Measurements from ENCODE around the gene FOXO4.

Gene FOXO4

GRCh38 chrX:71067089-71067488 is 28.6 kb upstream of the FOXO4 start:
- no peak for TF ChIP-seq CTCF (IDR thresholded peaks at IDR 0.05; ENCODE audit: insufficient read depth, low read depth, low read length, missing control alignments)
- DNase-seq (ENCODE audit: low read depth) = no peak
- peak overlapping the region; percentile 71 for H3K4me3 ChIP-seq (ENCODE audit: low read depth, low read length)

- peak overlapping the region; percentile 71 for H3K4me3 ChIP-seq (ENCODE audit: low read depth, low read length)
- DNase-seq (ENCODE audit: low read depth) = no peak
- TF ChIP-seq CTCF (IDR thresholded peaks at IDR 0.05; ENCODE audit: insufficient read depth, low read depth, low read length, missing control alignments) = no peak
Observed at GRCh38 chrX:71067712-71068043, 28.0 kb upstream of the FOXO4 start.

GRCh38 chrX:71068044-71068918 is 27.4 kb upstream of the FOXO4 start, which contains the start of gene SNX12:
SNX12 (minus strand) TSS chrX:71068334; CDS start chrX:71068306, 28 bp downstream.
- TF ChIP-seq CTCF (IDR thresholded peaks at IDR 0.05; ENCODE audit: insufficient read depth, low read depth, low read length, missing control alignments) = no peak
- H3K4me3 ChIP-seq (ENCODE audit: low read depth, low read length) = peak within 1 kb of the TSS; percentile 76
- peak; percentile 96 for DNase-seq (ENCODE audit: low read depth)

GRCh38 chrX:71070531-71070930 is 25.1 kb upstream of the FOXO4 start:
- H3K4me3 ChIP-seq (ENCODE audit: low read depth, low read length) = no peak overlapping the region
- no peak for TF ChIP-seq CTCF (IDR thresholded peaks at IDR 0.05; ENCODE audit: insufficient read depth, low read depth, low read length, missing control alignments)
- no peak for DNase-seq (ENCODE audit: low read depth)

GRCh38 chrX:71081330-71082123 is 14.1 kb upstream of the FOXO4 start:
- H3K4me3 ChIP-seq (ENCODE audit: low read depth, low read length) = no peak overlapping the region
- no peak for TF ChIP-seq CTCF (IDR thresholded peaks at IDR 0.05; ENCODE audit: insufficient read depth, low read depth, low read length, missing control alignments)
- DNase-seq (ENCODE audit: low read depth) = no peak

GRCh38 chrX:71082124-71082647 is 13.5 kb upstream of the FOXO4 start:
- DNase-seq (ENCODE audit: low read depth) = no peak
- no peak overlapping the region for H3K4me3 ChIP-seq (ENCODE audit: low read depth, low read length)
- no peak for TF ChIP-seq CTCF (IDR thresholded peaks at IDR 0.05; ENCODE audit: insufficient read depth, low read depth, low read length, missing control alignments)
